Sigmoid colon (tissue), 7 donors: ENCODE results near the gene SLC38A8. TPM values are rescaled to one million over a fixed set of nuclear protein-coding genes. Genes with fewer than 3 reads are reported as not detected.

Experiments used
- DNase-seq: peaks from one replicate; pipeline ENCODE4 v3.0.0-alpha.2; 2019
- H3K27ac ChIP-seq, 4 donors: fragments of 200-600 bp; sonication (generic); one replicate each; pipeline ENCODE4 v1.5.1; 2016 to 2019; ENCODE audit warnings: mild to moderate bottlenecking in 1 of 4
- H3K27me3 ChIP-seq, 3 donors: fragments of 200-600 bp; sonication (generic); one replicate each; pipeline ENCODE4 v1.5.1; 2019; ENCODE audit warnings: mild to moderate bottlenecking in 1 of 3
- H3K36me3 ChIP-seq, 4 donors: fragments of 200-600 bp; sonication (generic); one replicate each; pipeline ENCODE4 v1.5.1; 2016 to 2019
- H3K4me1 ChIP-seq, 4 donors: fragments of 200-600 bp; sonication (generic); one replicate each; pipeline ENCODE4 v1.5.1; 2017 to 2019
- H3K4me3 ChIP-seq, 4 donors: fragments of 200-600 bp; sonication (generic); one replicate each; pipeline ENCODE4 v1.5.1; 2017 to 2019; ENCODE audit warnings: mild to moderate bottlenecking in 2 of 4, moderate library complexity in 1 of 4
- H3K9me3 ChIP-seq, 4 donors: fragments of 200-600 bp in 3 of 4; sonication (generic) in 3 of 4; one replicate each; pipeline versions ENCODE4 v1.5.1 to v1.6.1; 2013 to 2019
- EP300 ChIP-seq, 4 donors: sonication (generic); formaldehyde crosslinking; IDR thresholded peaks; one replicate each; pipeline ENCODE4 v1.6.1; 2017; ENCODE audit warnings: antibody characterized with exemption in 4 of 4
- POLR2A ChIP-seq, 2 donors: fragments of 450-650 bp; IDR thresholded peaks; one replicate each; pipeline ENCODE4 v1.6.1; 2016; ENCODE audit warnings: antibody characterized with exemption in 2 of 2, mild to moderate bottlenecking in 2 of 2, moderate library complexity in 2 of 2
- POLR2AphosphoS5 ChIP-seq, 4 donors: sonication (generic); formaldehyde crosslinking; IDR thresholded peaks; one replicate each; pipeline ENCODE4 v1.6.1; 2017; ENCODE audit warnings: antibody characterized with exemption in 4 of 4
- WGBS, 2 donors: extraction: QIAGEN DNeasy Blood & Tissue Kit; methylation state at CpG; one replicate each; pipeline ENCODE4 v1.1.7; 2013; 5-methylcytosine and 5-hydroxymethylcytosine counted together
- intact Hi-C: fragments of 100-400 bp; cut with DNase I; formaldehyde crosslinking; loops from one replicate; pipeline ENCODE4 v1.15.1; 2023
- polyA plus RNA-seq, 3 donors: library from polyadenylated mRNA; stranded (reverse); fragments of 200-250 nt; gene quantifications; one replicate each; pipeline ENCODE4 v1.2.3, GENCODE V29; 2013
- small RNA-seq, 3 donors: library from RNA; depleted of rRNA; stranded (forward); fragments of <200 nt; gene quantifications; one replicate each; pipeline ENCODE3, GENCODE V24; 2016
- total RNA-seq, 4 donors: library from RNA; depleted of rRNA; stranded (reverse); fragments of >200 nt; gene quantifications; one replicate each; pipeline ENCODE4 v1.1.0, GENCODE V29; 2016
- TF ChIP-seq, protein P1 (sequence below), 4 experiments: fragments of 450-650 bp in 3 of 4; fragments of 200-600 bp in 1 of 4; IDR thresholded peaks; one replicate each; pipeline ENCODE4 v1.5.1; 2016 to 2019; ENCODE audit warnings: antibody characterized with exemption in 4 of 4, mild to moderate bottlenecking in 3 of 4, moderate library complexity in 2 of 4
- donor health status: healthy with polysubstance abuse.
- donor health status: Bipolar disorder and iron deficiency.
- donor health status: healthy.

SLC38A8 gene
- total and polyA plus RNA-seq, 7 donors: not detected

DNA sequence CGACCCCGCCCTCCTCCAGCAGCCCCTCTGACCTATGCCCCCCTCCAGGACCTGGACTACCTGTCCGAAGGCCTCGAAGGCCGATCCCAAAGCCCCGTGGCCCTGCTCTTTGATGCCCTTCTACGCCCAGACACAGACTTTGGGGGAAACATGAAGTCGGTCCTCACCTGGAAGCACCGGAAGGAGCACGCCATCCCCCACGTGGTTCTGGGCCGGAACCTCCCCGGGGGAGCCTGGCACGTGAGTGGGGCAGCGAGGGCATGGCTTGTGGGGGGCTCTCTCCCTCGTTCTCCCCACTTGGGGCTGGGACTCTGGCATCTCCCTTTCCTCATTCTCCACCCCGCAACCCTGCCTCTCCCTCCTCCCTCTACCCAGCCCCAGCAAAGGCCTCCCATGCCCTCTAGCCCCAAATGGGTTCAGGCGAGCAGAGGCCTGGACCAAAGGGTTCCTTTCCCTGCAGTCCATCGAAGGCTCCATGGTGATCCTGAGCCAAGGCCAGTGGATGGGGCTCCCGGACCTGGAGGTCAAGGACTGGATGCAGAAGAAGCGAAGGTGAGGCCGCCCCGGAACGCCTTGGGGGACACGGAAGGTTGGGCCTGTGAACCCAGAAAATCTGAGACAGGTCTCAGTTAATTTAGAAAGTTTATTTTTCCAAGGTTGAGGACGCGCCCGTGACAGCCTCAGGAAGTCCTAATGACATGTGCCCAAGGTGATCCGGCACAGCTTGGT, 81.9 kb downstream of the SLC38A8 start:
- no peak for TF ChIP-seq POLR2A (IDR thresholded peaks at IDR 0.05)
- TF ChIP-seq EP300 (IDR thresholded peaks at IDR 0.05): no peak
- no peak for TF ChIP-seq POLR2AphosphoS5 (IDR thresholded peaks at IDR 0.05)
- TF ChIP-seq, protein P1, sequence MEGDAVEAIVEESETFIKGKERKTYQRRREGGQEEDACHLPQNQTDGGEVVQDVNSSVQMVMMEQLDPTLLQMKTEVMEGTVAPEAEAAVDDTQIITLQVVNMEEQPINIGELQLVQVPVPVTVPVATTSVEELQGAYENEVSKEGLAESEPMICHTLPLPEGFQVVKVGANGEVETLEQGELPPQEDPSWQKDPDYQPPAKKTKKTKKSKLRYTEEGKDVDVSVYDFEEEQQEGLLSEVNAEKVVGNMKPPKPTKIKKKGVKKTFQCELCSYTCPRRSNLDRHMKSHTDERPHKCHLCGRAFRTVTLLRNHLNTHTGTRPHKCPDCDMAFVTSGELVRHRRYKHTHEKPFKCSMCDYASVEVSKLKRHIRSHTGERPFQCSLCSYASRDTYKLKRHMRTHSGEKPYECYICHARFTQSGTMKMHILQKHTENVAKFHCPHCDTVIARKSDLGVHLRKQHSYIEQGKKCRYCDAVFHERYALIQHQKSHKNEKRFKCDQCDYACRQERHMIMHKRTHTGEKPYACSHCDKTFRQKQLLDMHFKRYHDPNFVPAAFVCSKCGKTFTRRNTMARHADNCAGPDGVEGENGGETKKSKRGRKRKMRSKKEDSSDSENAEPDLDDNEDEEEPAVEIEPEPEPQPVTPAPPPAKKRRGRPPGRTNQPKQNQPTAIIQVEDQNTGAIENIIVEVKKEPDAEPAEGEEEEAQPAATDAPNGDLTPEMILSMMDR (IDR thresholded peaks at IDR 0.05): no peak
- DNase-seq: no peak
- Histone ChIP-seq H3K4me1 (peaks cover 0 to 4% (median 0%) of the 10 kb centered on the region in 4 donors), H3K36me3 (peaks cover 0 to 73% (median 13%) of the 10 kb centered on the region in 4 donors), H3K27me3 (no peaks in the 10 kb centered on the region), H3K27ac (no peak overlapping the region), H3K4me3 (no peak overlapping the region), H3K9me3 (no peaks in the 10 kb centered on the region)
- 90 to 93% methylated on average over 29 of the region's 29 CpGs for WGBS, 2 donors
- intact Hi-C loops: no loop called here

Small RNA genes within 50 kb of the gene (small RNA-seq; reads per million reads assigned to genes)
- gene RNA5SP432: 0 reads per million in 3 donors

Other genes with a start within 250 kb of the SLC38A8 start
- 10 to 100 TPM in 3 of 4 donors, 1 to 10 TPM in 1; 7.5 to 16.9 (median 12.7) TPM for gene HSBP1, start 234.8 kb downstream of the SLC38A8 start, total RNA-seq
- 10 to 100 TPM; 28.7 to 40.6 (median 36.6) TPM for gene HSBP1, start 234.8 kb downstream of the SLC38A8 start, polyA plus RNA-seq
- 10 to 100 TPM in 3 of 4 donors, 1 to 10 TPM in 1; 9.3 to 16.3 (median 10.8) TPM for gene MLYCD, start 143.7 kb downstream of the SLC38A8 start, total RNA-seq
- gene MLYCD, start 143.7 kb downstream of the SLC38A8 start, polyA plus RNA-seq: 1 to 10 TPM; 1.8 to 5.4 (median 3.0) TPM
- 1 to 10 TPM; 3.6 to 5.4 (median 4.3) TPM for gene OSGIN1, start 89.6 kb downstream of the SLC38A8 start, total RNA-seq
- 1 to 10 TPM; 6.6 to 9.9 (median 8.1) TPM for gene OSGIN1, start 89.6 kb downstream of the SLC38A8 start, polyA plus RNA-seq
- gene NECAB2, start 74.6 kb downstream of the SLC38A8 start, total RNA-seq: 1 to 10 TPM in 2 of 4 donors, not detected in 2; 1.8 to 3.1 TPM
- under 1 TPM in 1 of 3 donors, not detected in 2; 0.34 TPM for gene NECAB2, start 74.6 kb downstream of the SLC38A8 start, polyA plus RNA-seq
- gene MBTPS1, start 74.1 kb upstream of the SLC38A8 start, total RNA-seq: 10 to 100 TPM; 69.3 to 83.6 (median 79.3) TPM
- gene MBTPS1, start 74.1 kb upstream of the SLC38A8 start, polyA plus RNA-seq: 10 to 100 TPM; 13.6 to 48.7 (median 23.4) TPM
- gene HSDL1, start 102.4 kb upstream of the SLC38A8 start, total RNA-seq: 10 to 100 TPM; 11.4 to 27.8 (median 18.4) TPM
- gene HSDL1, start 102.4 kb upstream of the SLC38A8 start, polyA plus RNA-seq: 1 to 10 TPM; 5.3 to 7.9 (median 6.6) TPM
- under 1 TPM in 1 of 4 donors, not detected in 3; 0.36 TPM for gene DNAAF1, start 102.5 kb upstream of the SLC38A8 start, total RNA-seq
- under 1 TPM in 1 of 3 donors, not detected in 2; 0.15 TPM for gene DNAAF1, start 102.5 kb upstream of the SLC38A8 start, polyA plus RNA-seq
- 10 to 100 TPM; 19.6 to 49.0 (median 30.0) TPM for gene TAF1C, start 144.3 kb upstream of the SLC38A8 start, total RNA-seq
- 10 to 100 TPM in 1 of 3 donors, 1 to 10 TPM in 2; 5.4 to 44.7 (median 6.0) TPM for gene TAF1C, start 144.3 kb upstream of the SLC38A8 start, polyA plus RNA-seq
- gene ADAD2, start 148.4 kb upstream of the SLC38A8 start, total RNA-seq: under 1 TPM in 2 of 4 donors, not detected in 2; 0.36 to 0.83 TPM
- under 1 TPM in 1 of 3 donors, not detected in 2; 0.29 TPM for gene ADAD2, start 148.4 kb upstream of the SLC38A8 start, polyA plus RNA-seq
- not detected for gene KCNG4, start 197.2 kb upstream of the SLC38A8 start, total RNA-seq
- gene KCNG4, start 197.2 kb upstream of the SLC38A8 start, polyA plus RNA-seq: not detected